Trophoblast cell (in vitro differentiated cells and primary cell): Measurements from ENCODE around the gene TANGO6.
"Not testable (repeated sequence)": the region's sequence is repeated elsewhere in the genome, so short reads cannot be mapped to it uniquely, and the experiment has no call there.

Source experiments
- DNase-seq, 2 donors: peaks; one replicate each; pipeline ENCODE4 v3.0.0-alpha.2; 2016
- H2AFZ ChIP-seq: 2 replicates; pipeline ENCODE4 v1.6.1; 2013; ENCODE audit warnings: low read length, moderate library complexity, mild to moderate bottlenecking; ENCODE audit not compliant: insufficient read depth, poor library complexity
- H2AK5ac ChIP-seq: 2 replicates; pipeline ENCODE4 v1.6.1; 2013; ENCODE audit warnings: mild to moderate bottlenecking, low read length
- H2BK120ac ChIP-seq: 2 replicates; pipeline ENCODE4 v1.6.1; 2013; ENCODE audit warnings: low read length, mild to moderate bottlenecking, moderate library complexity; ENCODE audit not compliant: insufficient read depth, poor library complexity
- H2BK12ac ChIP-seq: 2 replicates; pipeline ENCODE4 v1.6.1; 2013; ENCODE audit warnings: mild to moderate bottlenecking, low read length, moderate library complexity
- H2BK5ac ChIP-seq: 2 replicates; pipeline ENCODE4 v1.6.1; 2013; ENCODE audit warnings: low read length, low read depth, moderate library complexity, mild to moderate bottlenecking; ENCODE audit not compliant: poor library complexity
- H3K14ac ChIP-seq: 2 replicates; pipeline ENCODE4 v1.6.1; 2013; ENCODE audit warnings: mild to moderate bottlenecking, low read length
- H3K18ac ChIP-seq: 2 replicates; pipeline ENCODE4 v1.6.1; 2013; ENCODE audit warnings: mild to moderate bottlenecking, low read length
- H3K23ac ChIP-seq: 2 replicates; pipeline ENCODE4 v1.6.1; 2013; ENCODE audit warnings: low read length
- H3K27ac ChIP-seq: 2 replicates; pipeline ENCODE4 v1.5.1; 2013; ENCODE audit warnings: low read depth, mild to moderate bottlenecking, inconsistent platforms, low read length, moderate library complexity
- H3K27me3 ChIP-seq: 2 replicates; pipeline ENCODE4 v1.6.1; 2013; ENCODE audit warnings: inconsistent platforms, mild to moderate bottlenecking, low read length, moderate library complexity; ENCODE audit not compliant: insufficient read depth
- H3K36me3 ChIP-seq, 2 experiments: 1 replicate in 1 of 2; 2 replicates in 1 of 2; pipeline ENCODE4 v1.6.1; 2013; ENCODE audit warnings: low read length in 2 of 2, mild to moderate bottlenecking in 2 of 2, moderate library complexity in 1 of 2; ENCODE audit not compliant: insufficient read depth in 2 of 2, control insufficient read depth in 1 of 2
- H3K4ac ChIP-seq: 2 replicates; pipeline ENCODE4 v1.6.1; 2013; ENCODE audit warnings: low read depth, mild to moderate bottlenecking, low read length, moderate library complexity
- H3K4me1 ChIP-seq, 2 experiments: 1 replicate in 1 of 2; 2 replicates in 1 of 2; pipeline ENCODE4 v1.6.1; 2013; ENCODE audit warnings: low read length in 2 of 2, mild to moderate bottlenecking in 2 of 2, moderate library complexity in 1 of 2; ENCODE audit not compliant: insufficient read depth in 2 of 2, control insufficient read depth in 1 of 2
- H3K4me2 ChIP-seq: 2 replicates; pipeline ENCODE4 v1.6.1; 2013; ENCODE audit warnings: inconsistent platforms, mild to moderate bottlenecking, low read length, moderate library complexity
- H3K4me3 ChIP-seq: 2 replicates; pipeline ENCODE4 v1.5.1; 2013; ENCODE audit warnings: mild to moderate bottlenecking, low read depth, low read length, inconsistent platforms
- H3K79me1 ChIP-seq: one replicate; pipeline ENCODE4 v1.6.1; 2013; ENCODE audit warnings: low read length
- H3K79me2 ChIP-seq: 2 replicates; pipeline ENCODE4 v1.6.1; 2013; ENCODE audit warnings: low read length, mild to moderate bottlenecking; ENCODE audit not compliant: control insufficient read depth, insufficient read depth, poor library complexity
- H3K9ac ChIP-seq: 2 replicates; pipeline ENCODE4 v1.6.1; 2013; ENCODE audit warnings: mild to moderate bottlenecking, low read length
- H3K9me3 ChIP-seq: 2 replicates; pipeline ENCODE4 v1.6.1; 2013; ENCODE audit warnings: low read depth, mild to moderate bottlenecking, control low read depth, inconsistent platforms, low read length; ENCODE audit not compliant: insufficient read depth
- H4K12ac ChIP-seq: 2 replicates; pipeline ENCODE4 v1.6.1; 2013; ENCODE audit warnings: low read depth, mild to moderate bottlenecking, low read length, moderate library complexity
- H4K8ac ChIP-seq: 2 replicates; pipeline ENCODE4 v1.6.1; 2013; ENCODE audit warnings: low read depth, mild to moderate bottlenecking, low read length, moderate library complexity
- H4K91ac ChIP-seq: one replicate; pipeline ENCODE4 v1.6.1; 2013; ENCODE audit warnings: low read depth, mild to moderate bottlenecking, low read length, moderate library complexity
- WGBS: extraction: QIAGEN DNeasy Blood & Tissue Kit; methylation state at CpG from one replicate; pipeline ENCODE4 v1.1.7; 2013; ENCODE audit warnings: missing lambda C conversion rate; ENCODE audit not compliant: insufficient read length, insufficient coverage; ENCODE audit errors: extremely low coverage; 5-methylcytosine and 5-hydroxymethylcytosine counted together

Gene TANGO6

GRCh38 chr16:69119536-69119935 lies 276.2 kb downstream of the TANGO6 start:
- no peaks in the 10 kb centered on the region for H3K4me1 ChIP-seq
- no peaks in the 10 kb centered on the region for H3K79me2 ChIP-seq
- no CpG with 5 or more reads among the region's 2 CpGs for WGBS

GRCh38 chr16:69120096-69120664 lies 276.8 kb downstream of the TANGO6 start:
- H2BK120ac ChIP-seq, result no peak overlapping the region
- H2AFZ ChIP-seq, result no peak overlapping the region
- peaks cover 34 to 49% of the 10 kb centered on the region in 2 experiments for H3K36me3 ChIP-seq
- no peak overlapping the region for H3K4me2 ChIP-seq
- H4K8ac ChIP-seq, result no peak overlapping the region
- H3K27me3 ChIP-seq, result no peaks in the 10 kb centered on the region
- no peak overlapping the region for H3K27ac ChIP-seq
- H3K4me3 ChIP-seq, result no peak overlapping the region
- no peaks in the 10 kb centered on the region for H3K9me3 ChIP-seq
- H3K18ac ChIP-seq, result no peak overlapping the region
- H2BK12ac ChIP-seq, result no peak overlapping the region
- no peaks in the 10 kb centered on the region for H3K4me1 ChIP-seq
- H3K79me2 ChIP-seq, result no peaks in the 10 kb centered on the region
- no peak overlapping the region for H4K91ac ChIP-seq
- H3K4ac ChIP-seq, result no peak overlapping the region
- no peak for DNase-seq
- H2AK5ac ChIP-seq, result no peak overlapping the region
- no peak overlapping the region for H3K23ac ChIP-seq
- H3K9ac ChIP-seq, result no peak overlapping the region
- no peak overlapping the region for H3K14ac ChIP-seq
- H2BK5ac ChIP-seq, result no peak overlapping the region
- no CpG with 5 or more reads among the region's 19 CpGs for WGBS
- H4K12ac ChIP-seq, result no peak overlapping the region
- no peaks in the 10 kb centered on the region for H3K79me1 ChIP-seq

More at GRCh38 chr16:69119536-69119935, 276.2 kb downstream of the TANGO6 start:
- no peak overlapping the region for H4K12ac ChIP-seq
- H3K79me1 ChIP-seq, result no peaks in the 10 kb centered on the region
- H3K36me3 ChIP-seq, result peaks cover 39 to 55% of the 10 kb centered on the region in 2 experiments
- no peak overlapping the region for H4K8ac ChIP-seq
- H3K9ac ChIP-seq, result no peak overlapping the region
- no peak overlapping the region for H3K4ac ChIP-seq
- H2AK5ac ChIP-seq, result no peak overlapping the region
- peaks cover under 1% of the 10 kb centered on the region for H3K9me3 ChIP-seq
- H3K14ac ChIP-seq, result no peak overlapping the region
- no peak overlapping the region for H3K27ac ChIP-seq
- no peak overlapping the region for H4K91ac ChIP-seq
- no peak for DNase-seq
- H2BK12ac ChIP-seq, result no peak overlapping the region
- H2BK120ac ChIP-seq, result no peak overlapping the region
- H3K27me3 ChIP-seq, result no peaks in the 10 kb centered on the region
- H3K4me2 ChIP-seq, result no peak overlapping the region
- H2AFZ ChIP-seq, result no peak overlapping the region
- H3K4me3 ChIP-seq, result no peak overlapping the region
- no peak overlapping the region for H2BK5ac ChIP-seq
- no peak overlapping the region for H3K23ac ChIP-seq
- no peak overlapping the region for H3K18ac ChIP-seq

DNA sequence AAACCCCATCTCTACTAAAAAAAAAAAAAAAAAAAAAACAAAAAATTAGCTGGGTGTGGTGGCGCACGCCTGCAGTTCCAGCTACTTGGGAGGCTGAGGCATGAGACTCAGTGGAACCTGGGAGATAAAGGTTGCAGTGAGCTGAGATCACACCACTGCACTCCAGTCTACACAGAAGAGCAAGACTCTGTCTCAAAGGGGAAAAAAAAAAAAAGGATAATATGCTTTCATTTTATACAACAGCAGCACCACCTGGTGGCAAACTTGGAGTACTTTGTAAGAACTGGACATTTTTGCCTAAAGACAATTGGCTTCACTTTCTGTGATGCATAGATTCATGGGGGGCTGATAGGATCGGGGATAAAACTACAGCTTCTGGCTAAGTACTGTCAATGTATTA lies 280.6 kb downstream of the TANGO6 start:
- no peaks in the 10 kb centered on the region for H3K79me1 ChIP-seq
- no peak overlapping the region for H2AK5ac ChIP-seq
- peaks cover 27% of the 10 kb centered on the region in 2 experiments for H3K36me3 ChIP-seq
- H4K91ac ChIP-seq, result no peak overlapping the region
- no peak overlapping the region for H3K18ac ChIP-seq
- H2BK120ac ChIP-seq, result no peak overlapping the region
- no peaks in the 10 kb centered on the region for H3K4me1 ChIP-seq
- no peak overlapping the region for H2BK12ac ChIP-seq
- H2AFZ ChIP-seq, result no peak overlapping the region
- H4K8ac ChIP-seq, result no peak overlapping the region
- H3K9me3 ChIP-seq, result no peaks in the 10 kb centered on the region
- H3K23ac ChIP-seq, result no peak overlapping the region
- H3K79me2 ChIP-seq, result no peaks in the 10 kb centered on the region
- H3K9ac ChIP-seq, result no peak overlapping the region
- no CpG with 5 or more reads among the region's 3 CpGs for WGBS
- peak; percentile 37 to 92 for DNase-seq
- H2BK5ac ChIP-seq, result no peak overlapping the region
- H4K12ac ChIP-seq, result no peak overlapping the region
- H3K4me2 ChIP-seq, result no peak overlapping the region
- H3K27ac ChIP-seq, result no peak overlapping the region
- no peak overlapping the region for H3K4ac ChIP-seq
- H3K27me3 ChIP-seq, result no peaks in the 10 kb centered on the region
- no peak overlapping the region for H3K4me3 ChIP-seq
- no peak overlapping the region for H3K14ac ChIP-seq

GRCh38 chr16:69124406-69124805 lies 281.1 kb downstream of the TANGO6 start:
- WGBS, result no CpG with 5 or more reads among the region's 8 CpGs

More at GRCh38 chr16:69124406-69124805, 281.1 kb downstream of the TANGO6 start:
- H3K23ac ChIP-seq, H3K9me3 ChIP-seq, H2AK5ac ChIP-seq, H3K4me3 ChIP-seq, H3K18ac ChIP-seq, H2BK12ac ChIP-seq, H3K14ac ChIP-seq, H3K27me3 ChIP-seq, H4K8ac ChIP-seq, H3K9ac ChIP-seq, H2AFZ ChIP-seq, H3K4me1 ChIP-seq, H3K4ac ChIP-seq, H4K12ac ChIP-seq, H3K4me2 ChIP-seq, H2BK120ac ChIP-seq, H2BK5ac ChIP-seq, H4K91ac ChIP-seq, H3K79me2 ChIP-seq, H3K79me1 ChIP-seq, H3K27ac ChIP-seq: not testable (repeated sequence)
- peaks cover 22 to 24% of the 10 kb centered on the region in 2 experiments for H3K36me3 ChIP-seq
- DNase-seq, result peak in 1 of 2 donors; percentile 40
